Cardiac muscle cell (in vitro differentiated cells and primary cell): ENCODE data around the gene LOC101059915.
"Not testable (repeated sequence)": the region's sequence is repeated elsewhere in the genome, so short reads cannot be mapped to it uniquely, and the experiment has no call there.

Experiments
- DNase-seq, 2 donors: peaks; one replicate each; pipeline versions ENCODE4 v3.0.0 to v3.0.0-alpha.2; 2010 to 2017; ENCODE audit warnings: low read depth in 1 of 2, low spot score in 1 of 2
- H3K27ac ChIP-seq: fragments of 200-600 bp; sonication (generic); 2 replicates; pipeline ENCODE4 v1.5.1; 2016
- H3K27me3 ChIP-seq: fragments of 200-600 bp; sonication (generic); 2 replicates; pipeline ENCODE4 v1.6.0; 2016; ENCODE audit warnings: control low read depth
- H3K36me3 ChIP-seq: fragments of 200-600 bp; sonication (generic); 2 replicates; pipeline ENCODE4 v1.5.1; 2016; ENCODE audit warnings: control low read depth
- H3K4me1 ChIP-seq: fragments of 200-600 bp; sonication (generic); 2 replicates; pipeline ENCODE4 v1.8.1; 2017; ENCODE audit warnings: low read depth, mild to moderate bottlenecking, mixed run types
- H3K4me3 ChIP-seq: fragments of 200-600 bp; sonication (generic); 2 replicates; pipeline ENCODE4 v1.5.1; 2016; ENCODE audit warnings: mild to moderate bottlenecking
- H3K9me3 ChIP-seq: fragments of 200-600 bp; sonication (generic); 2 replicates; pipeline ENCODE4 v1.5.1; 2017; ENCODE audit warnings: low read depth, mild to moderate bottlenecking, control low read depth
- CTCF ChIP-seq: IDR thresholded peaks from 2 replicates; pipeline ENCODE4 v1.5.1; 2012; ENCODE audit warnings: low read depth, mild to moderate bottlenecking, low read length

The LOC101059915 gene

DNA sequence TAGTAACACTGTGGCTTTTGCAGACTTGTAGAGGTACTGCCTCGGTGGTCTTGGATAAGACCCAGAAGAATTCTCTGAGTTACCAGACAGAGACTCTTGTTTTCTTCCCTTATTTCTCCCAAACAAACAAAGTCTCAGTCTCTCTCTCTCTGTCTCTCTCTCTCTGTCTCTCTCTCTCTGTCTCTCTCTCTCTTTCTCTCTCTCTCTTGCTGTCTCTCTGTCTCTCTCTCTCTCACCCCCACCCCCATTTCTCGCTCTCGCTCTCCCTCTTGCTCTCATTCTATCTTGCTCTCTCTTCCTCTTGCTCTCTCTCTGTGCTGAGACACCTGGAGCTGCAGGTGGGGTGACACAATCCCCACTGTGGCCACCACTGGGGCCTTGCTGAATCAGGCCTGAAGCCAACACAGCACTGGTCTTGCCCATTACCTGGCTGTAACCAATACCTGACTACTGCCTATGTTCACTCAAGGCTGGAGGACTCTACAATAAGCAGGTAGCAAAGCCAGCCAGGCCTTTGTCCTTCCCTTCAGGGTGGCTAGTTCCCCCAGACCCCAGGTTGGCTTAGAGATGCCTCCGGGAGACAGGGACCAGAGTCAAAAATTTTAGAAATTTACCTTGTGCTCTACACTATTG is 12.3 kb downstream of the LOC101059915 start:
- Histone ChIP-seq H3K4me1 (no peaks in the 10 kb centered on the region), H3K4me3 (no peak overlapping the region), H3K27ac (no peak overlapping the region), H3K9me3 (no peaks in the 10 kb centered on the region), H3K36me3 (no peaks in the 10 kb centered on the region), H3K27me3 (no peaks in the 10 kb centered on the region)
- TF ChIP-seq CTCF: no peak
- no peak for DNase-seq

GRCh38 chrX:71696641-71697465 is 29.5 kb downstream of the LOC101059915 start:
- not testable (repeated sequence) for DNase-seq, H3K9me3 ChIP-seq, H3K36me3 ChIP-seq, H3K27me3 ChIP-seq, H3K4me3 ChIP-seq, H3K4me1 ChIP-seq, H3K27ac ChIP-seq

DNA sequence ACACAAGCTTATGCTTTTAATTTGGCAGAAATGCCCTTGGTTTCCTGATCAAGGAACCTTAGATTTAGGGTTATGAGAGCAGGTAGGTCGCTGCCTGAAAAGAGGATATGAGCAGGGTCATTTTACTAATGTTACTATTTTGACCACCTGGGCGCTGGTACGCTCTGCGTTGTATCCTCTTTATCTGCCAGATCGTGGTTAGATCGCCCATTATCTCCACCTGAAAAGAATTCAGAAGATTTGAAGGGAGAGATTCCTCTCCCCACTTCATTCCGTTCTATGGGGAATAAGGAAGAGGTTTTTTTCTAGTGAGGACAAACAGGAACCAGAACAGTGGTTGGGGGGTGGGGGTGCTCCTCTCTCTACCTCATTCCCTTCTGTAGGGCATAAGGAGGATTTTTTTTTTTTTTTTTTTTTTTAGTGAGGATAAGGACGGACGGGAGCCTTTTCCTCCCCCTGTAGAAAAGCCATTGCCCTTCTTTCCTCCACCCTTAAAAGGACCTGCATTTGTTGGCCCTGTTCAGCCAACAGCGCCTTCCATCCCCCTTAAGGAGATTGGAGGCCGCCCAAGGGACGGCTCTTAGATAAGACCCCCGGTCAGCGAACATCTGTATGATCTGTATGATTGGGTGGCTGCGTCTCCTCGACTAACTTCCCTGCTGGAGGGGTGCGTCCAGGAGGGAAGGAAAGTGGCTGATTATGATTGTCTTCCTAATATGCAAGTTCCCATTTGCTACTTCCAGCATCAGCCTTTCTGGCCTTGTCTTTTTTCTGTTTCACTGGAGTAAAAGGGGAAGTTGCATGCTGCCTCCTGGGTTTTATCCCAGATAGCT is 30.3 kb downstream of the LOC101059915 start:
- not testable (repeated sequence) for H3K27ac ChIP-seq, H3K36me3 ChIP-seq, H3K4me1 ChIP-seq, DNase-seq, H3K9me3 ChIP-seq, H3K4me3 ChIP-seq, H3K27me3 ChIP-seq

- not testable (repeated sequence) for H3K9me3 ChIP-seq, DNase-seq, H3K36me3 ChIP-seq, H3K4me1 ChIP-seq, H3K27ac ChIP-seq, H3K27me3 ChIP-seq, H3K4me3 ChIP-seq
Measured at GRCh38 chrX:71698299-71699022, 31.1 kb downstream of the LOC101059915 start.

DNA sequence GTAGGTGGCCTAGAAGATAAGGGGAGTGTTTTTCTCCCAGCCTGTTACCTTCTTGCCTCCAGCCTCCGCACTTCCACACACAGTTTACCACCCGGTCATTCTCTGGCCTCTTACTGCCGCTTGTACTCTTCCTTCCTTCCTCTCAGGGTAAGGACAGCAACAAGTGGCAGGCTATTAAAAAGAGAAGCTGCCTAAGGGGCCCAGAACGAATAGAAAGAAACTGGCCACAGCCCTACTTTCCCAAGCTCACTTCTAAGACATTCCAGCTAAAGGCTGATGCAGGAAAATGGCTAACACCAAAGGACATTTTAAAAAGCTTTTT is 31.6 kb downstream of the LOC101059915 start:
- not testable (repeated sequence) for H3K4me3 ChIP-seq, H3K36me3 ChIP-seq, H3K9me3 ChIP-seq, H3K4me1 ChIP-seq, DNase-seq, H3K27me3 ChIP-seq, H3K27ac ChIP-seq

- not testable (repeated sequence) for H3K36me3 ChIP-seq, H3K27me3 ChIP-seq, H3K9me3 ChIP-seq, H3K4me3 ChIP-seq, H3K27ac ChIP-seq, H3K4me1 ChIP-seq, DNase-seq
Measured at GRCh38 chrX:71702853-71703252, 35.5 kb downstream of the LOC101059915 start.

DNA sequence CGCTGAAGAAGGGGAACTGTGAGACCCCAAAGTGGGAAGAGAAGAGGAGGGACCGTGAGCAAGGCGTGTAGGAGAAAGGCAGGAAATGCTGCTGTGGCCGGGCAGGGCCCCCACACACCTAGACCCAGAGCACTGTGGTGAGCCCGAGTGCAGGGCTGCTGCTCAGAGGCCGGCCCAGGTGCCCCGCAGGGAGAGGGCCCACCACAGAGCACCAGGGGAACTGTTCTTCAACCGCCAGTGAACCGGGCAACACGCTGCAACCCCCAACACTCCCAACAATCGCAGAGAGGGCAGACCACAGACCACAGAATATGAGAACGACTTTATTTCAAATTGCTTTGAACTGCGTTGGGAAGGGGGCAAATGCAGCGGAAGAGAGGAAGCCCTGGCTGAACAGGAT is 46.7 kb downstream of the LOC101059915 start:
- H3K9me3 ChIP-seq, H3K27me3 ChIP-seq, H3K36me3 ChIP-seq, H3K4me1 ChIP-seq, H3K27ac ChIP-seq, H3K4me3 ChIP-seq, DNase-seq: not testable (repeated sequence)

DNA sequence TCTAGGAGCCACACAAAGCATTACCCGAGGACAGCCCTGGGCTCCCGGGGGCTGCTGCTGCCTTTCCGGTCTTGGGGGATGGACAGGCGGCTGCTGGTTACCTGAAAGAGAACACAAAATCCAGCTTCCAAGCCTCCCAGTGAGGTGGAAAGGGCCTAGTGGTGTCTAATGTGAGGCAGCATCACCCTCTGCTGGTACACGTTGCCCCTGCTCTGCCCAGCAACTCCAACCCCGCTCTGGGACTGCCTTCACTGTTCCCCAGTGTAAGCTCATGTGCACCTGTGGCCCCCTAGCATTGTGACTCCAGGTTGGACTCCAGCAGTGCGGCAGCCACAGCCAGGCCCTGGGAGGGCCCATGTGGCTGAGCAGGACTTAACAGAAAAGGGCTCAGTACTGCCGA is 48.2 kb downstream of the LOC101059915 start:
- not testable (repeated sequence) for DNase-seq, H3K4me3 ChIP-seq, H3K27me3 ChIP-seq, H3K9me3 ChIP-seq, H3K27ac ChIP-seq, H3K4me1 ChIP-seq, H3K36me3 ChIP-seq

DNA sequence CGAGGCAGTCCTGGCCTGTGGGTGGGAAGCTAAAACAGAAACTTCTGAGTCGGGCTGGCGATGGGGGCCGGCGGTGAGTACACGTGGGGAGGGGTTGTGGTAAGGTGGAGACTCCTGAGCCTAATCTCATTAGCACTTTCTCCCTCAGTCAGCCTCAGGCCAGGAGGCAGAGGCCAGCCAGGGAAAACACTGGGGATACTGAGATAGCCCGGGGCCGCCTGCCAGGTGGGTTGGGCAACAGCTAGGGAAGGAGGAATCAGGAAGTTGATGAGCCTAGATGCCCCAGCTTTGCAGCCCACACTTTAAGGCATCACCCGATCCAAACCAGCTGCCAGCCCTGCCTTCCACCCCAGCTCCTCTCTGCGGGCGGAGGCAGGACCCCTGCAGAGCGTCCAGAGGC is 49.0 kb downstream of the LOC101059915 start:
- H3K27ac ChIP-seq, H3K36me3 ChIP-seq, H3K27me3 ChIP-seq, H3K4me3 ChIP-seq, DNase-seq, H3K4me1 ChIP-seq, H3K9me3 ChIP-seq: not testable (repeated sequence)

DNA sequence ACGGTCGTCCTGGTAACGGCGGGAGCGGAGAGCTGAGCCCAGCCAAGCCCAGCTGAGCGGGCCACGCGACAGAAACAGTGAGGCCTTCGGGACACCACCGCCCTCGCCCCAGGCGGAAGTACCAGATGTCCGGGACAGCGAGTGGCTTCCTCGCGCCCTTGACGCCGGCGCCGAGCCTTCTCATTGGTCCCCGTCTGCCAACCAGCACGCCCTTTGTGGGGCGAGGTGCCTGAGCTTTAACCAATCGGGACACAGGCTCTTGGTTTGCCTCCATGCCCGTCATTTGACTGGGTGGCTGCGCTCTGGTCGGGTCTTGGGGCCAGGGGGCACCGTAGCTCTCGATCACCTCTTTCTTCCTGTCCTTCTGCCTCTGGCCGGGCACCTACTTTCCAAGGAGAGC is 50.8 kb downstream of the LOC101059915 start, which contains the start of gene CXorf49:
TSS of gene CXorf49 (minus strand) at position 101 of the 400 bp plus-strand sequence. CDS start 134 bp downstream, outside the sequence.
- not testable (repeated sequence) for H3K36me3 ChIP-seq, H3K27me3 ChIP-seq, DNase-seq, H3K27ac ChIP-seq, H3K9me3 ChIP-seq, H3K4me3 ChIP-seq, H3K4me1 ChIP-seq

GRCh38 chrX:71719195-71719594 is 51.8 kb downstream of the LOC101059915 start:
- H3K4me1 ChIP-seq, H3K36me3 ChIP-seq, DNase-seq, H3K27ac ChIP-seq, H3K27me3 ChIP-seq, H3K4me3 ChIP-seq, H3K9me3 ChIP-seq: not testable (repeated sequence)

GRCh38 chrX:71720289-71720886 is 53.0 kb downstream of the LOC101059915 start:
- H3K27me3 ChIP-seq: not testable (repeated sequence)

More at GRCh38 chrX:71720289-71720886, 53.0 kb downstream of the LOC101059915 start:
- not testable (repeated sequence) for H3K4me3 ChIP-seq, H3K36me3 ChIP-seq, H3K9me3 ChIP-seq, H3K27ac ChIP-seq, H3K4me1 ChIP-seq, DNase-seq
